Kidney (tissue), 14 donors: Measurements from ENCODE around the gene AGBL3. TPM values are rescaled to one million over a fixed set of nuclear protein-coding genes. Genes with fewer than 3 reads are reported as not detected.

Experiments used
- DNase-seq, 5 donors: peaks; one replicate each; pipeline ENCODE4 v3.0.0-alpha.2; 2013 to 2020
- FAIRE-seq: peaks from 2 replicates; lab custom pipeline; 2012; peaks lifted over from hg19 to GRCh38; lab: Jason Lieb, UNC
- H3K27ac ChIP-seq, 2 donors: one replicate each; pipeline ENCODE4 v1.7.0; 2013; ENCODE audit warnings: low read depth in 2 of 2, low read length in 2 of 2, inconsistent platforms in 1 of 2
- H3K27me3 ChIP-seq: one replicate; pipeline ENCODE4 v1.7.1; 2013; ENCODE audit warnings: low read length, inconsistent platforms; ENCODE audit not compliant: control insufficient read depth, insufficient read depth
- H3K36me3 ChIP-seq, 3 donors: one replicate each; pipeline versions ENCODE4 v1.7.0 to v1.7.1; 2013; ENCODE audit warnings: low read length in 3 of 3, control low read depth in 1 of 3, inconsistent platforms in 1 of 3; ENCODE audit not compliant: insufficient read depth in 3 of 3, control insufficient read depth in 2 of 3
- H3K4me1 ChIP-seq, 3 donors: one replicate each; pipeline versions ENCODE4 v1.7.0 to v1.7.1; 2013; ENCODE audit warnings: low read length in 3 of 3, inconsistent platforms in 1 of 3, low read depth in 1 of 3; ENCODE audit not compliant: control insufficient read depth in 2 of 3, insufficient read depth in 2 of 3
- H3K4me3 ChIP-seq, 3 donors: one replicate each; pipeline versions ENCODE4 v1.7.0 to v1.8.1; 2013; ENCODE audit warnings: low read length in 3 of 3, control low read depth in 1 of 3, inconsistent platforms in 1 of 3
- H3K9ac ChIP-seq, 3 donors: one replicate each; pipeline versions ENCODE4 v1.7.0 to v1.7.1; 2013; ENCODE audit warnings: low read length in 3 of 3, control low read depth in 1 of 3, inconsistent platforms in 1 of 3
- H3K9me3 ChIP-seq, 3 donors: one replicate each; pipeline versions ENCODE4 v1.7.0 to v1.7.1; 2013; ENCODE audit warnings: low read length in 3 of 3, control low read depth in 1 of 3, inconsistent platforms in 1 of 3; ENCODE audit not compliant: control insufficient read depth in 2 of 3, insufficient read depth in 1 of 3
- CTCF ChIP-seq: IDR thresholded peaks from 3 replicates; pipeline ENCODE4 v1.5.1; 2012; ENCODE audit warnings: mild to moderate bottlenecking, moderate library complexity, borderline replicate concordance; ENCODE audit not compliant: insufficient read depth; ENCODE audit errors: extremely low read depth
- intact Hi-C: fragments of 100-400 bp; cut with DNase I; formaldehyde crosslinking; loops from one replicate; pipeline ENCODE4 v1.11.1; 2022
- polyA plus RNA-seq: library from polyadenylated mRNA; stranded (reverse); fragments of 350-450 nt; fragmentation: Illumina TruSeq; extraction: RNeasy Lipid Tissue Mini Kit (QIAGEN cat#74804); gene quantifications from one replicate; pipeline ENCODE4 v1.2.3, GENCODE V29; 2014; ENCODE audit warnings: low read depth, low replicate concordance; ENCODE audit not compliant: insufficient read depth
- total RNA-seq: library from RNA; stranded (reverse); fragmentation: NEBNext Ultra II Directional; extraction: Animal tissue kit (Norgen Biotek cat#: 25700); gene quantifications from one replicate; pipeline ENCODE4 v1.2.1, GENCODE V29; 2021
- donor health status: control.
- donor health status: control.
- donor health status: control.
- donor health status: control.
- donor health status: control.
- donor health status: DM: yes; HTN: yes; CAD: no.
- donor health status: Normal renal cell carcinoma (clear cell type).

The AGBL3 gene
- total and polyA plus RNA-seq, 2 donors from 2014 or later = 2.1 to 7.6 TPM

GRCh38 chr7:134992626-134993179 lies 6.4 kb downstream of the AGBL3 start:
- no peak for TF ChIP-seq CTCF
- H3K9me3 ChIP-seq = no peaks in the 10 kb centered on the region
- intact Hi-C loops = no loop called here
- peaks cover 2 to 57% (median 15%) of the 10 kb centered on the region in 3 donors for H3K4me1 ChIP-seq
- no peak overlapping the region for H3K9ac ChIP-seq
- DNase-seq (peak in 1 of 5 donors; percentile 56), FAIRE-seq (no peak)
- peak overlapping the region; percentile 74 to 77 for H3K27ac ChIP-seq
- peaks cover 3 to 5% (median 4%) of the 10 kb centered on the region in 3 donors for H3K36me3 ChIP-seq
- peak overlapping the region in 2 of 3 donors; percentile 0 to 3 for H3K4me3 ChIP-seq
- H3K27me3 ChIP-seq = no peaks in the 10 kb centered on the region

GRCh38 chr7:134993877-134994456 lies 7.7 kb downstream of the AGBL3 start:
- no peak for TF ChIP-seq CTCF
- no peak for FAIRE-seq
- no peaks in the 10 kb centered on the region for H3K27me3 ChIP-seq
- peaks cover 2 to 55% (median 15%) of the 10 kb centered on the region in 3 donors for H3K4me1 ChIP-seq
- H3K36me3 ChIP-seq = peaks cover 3 to 5% (median 4%) of the 10 kb centered on the region in 3 donors
- no peak for DNase-seq
- H3K9me3 ChIP-seq = no peaks in the 10 kb centered on the region
- H3K27ac ChIP-seq = no peak overlapping the region
- no peak overlapping the region for H3K4me3 ChIP-seq
- H3K9ac ChIP-seq = no peak overlapping the region
- intact Hi-C loops = no loop called here

- intact Hi-C loops = no loop called here
- no peak for FAIRE-seq
Measured at GRCh38 chr7:134995239-134996096, 9.2 kb downstream of the AGBL3 start.

More at GRCh38 chr7:134995239-134996096, 9.2 kb downstream of the AGBL3 start:
- H3K36me3 ChIP-seq = peaks cover 3 to 5% (median 4%) of the 10 kb centered on the region in 3 donors
- H3K9ac ChIP-seq = no peak overlapping the region
- no peak overlapping the region for H3K4me3 ChIP-seq
- peak in 1 of 5 donors; percentile 41 for DNase-seq
- H3K4me1 ChIP-seq = peaks cover 2 to 55% (median 15%) of the 10 kb centered on the region in 3 donors
- H3K27ac ChIP-seq = peak overlapping the region in 1 of 2 donors; percentile 52
- H3K9me3 ChIP-seq = no peaks in the 10 kb centered on the region
- H3K27me3 ChIP-seq = no peaks in the 10 kb centered on the region
- TF ChIP-seq CTCF = no peak
